Measurements from ENCODE around the gene MRFAP1L1. TPM values are rescaled to one million over a fixed set of nuclear protein-coding genes. Genes with fewer than 3 reads are reported as not detected.

MRFAP1L1 gene
- total and polyA plus RNA-seq, 8 donors = 12.4 to 39.8 (median 21.5) TPM

DNA sequence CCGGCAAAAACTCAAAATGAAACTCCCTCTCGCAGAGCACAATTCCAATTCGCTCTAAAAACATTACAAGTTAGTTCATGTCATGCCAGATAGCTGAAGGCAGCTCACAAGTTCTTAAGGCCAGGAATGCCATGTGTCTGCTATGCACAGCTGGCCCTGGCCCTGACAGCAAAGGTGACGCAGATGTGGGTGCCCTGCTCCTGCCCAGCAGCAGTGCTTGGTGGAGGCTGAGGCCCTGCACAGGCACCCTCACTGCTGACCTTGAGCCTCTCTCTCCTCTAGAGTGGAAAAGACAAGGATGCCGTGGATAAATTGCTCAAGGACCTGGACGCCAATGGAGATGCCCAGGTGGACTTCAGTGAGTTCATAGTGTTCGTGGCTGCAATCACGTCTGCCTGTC is 13.1 kb downstream of the MRFAP1L1 start:
- DNase-seq = no peak
- peak in 1 of 4 donors; percentile 23 for ATAC-seq
- FAIRE-seq = no peak
- Histone ChIP-seq H3K27ac (no peak overlapping the region), H3K27me3 (no peaks in the 10 kb centered on the region), H3K9me3 (no peaks in the 10 kb centered on the region), H3K4me3 (no peak overlapping the region), H3K36me3 (no peaks in the 10 kb centered on the region), H3K4me1 (no peaks in the 10 kb centered on the region)
- intact Hi-C loops (cut with DNase I) = no loop called here
- TF ChIP-seq, protein P1, sequence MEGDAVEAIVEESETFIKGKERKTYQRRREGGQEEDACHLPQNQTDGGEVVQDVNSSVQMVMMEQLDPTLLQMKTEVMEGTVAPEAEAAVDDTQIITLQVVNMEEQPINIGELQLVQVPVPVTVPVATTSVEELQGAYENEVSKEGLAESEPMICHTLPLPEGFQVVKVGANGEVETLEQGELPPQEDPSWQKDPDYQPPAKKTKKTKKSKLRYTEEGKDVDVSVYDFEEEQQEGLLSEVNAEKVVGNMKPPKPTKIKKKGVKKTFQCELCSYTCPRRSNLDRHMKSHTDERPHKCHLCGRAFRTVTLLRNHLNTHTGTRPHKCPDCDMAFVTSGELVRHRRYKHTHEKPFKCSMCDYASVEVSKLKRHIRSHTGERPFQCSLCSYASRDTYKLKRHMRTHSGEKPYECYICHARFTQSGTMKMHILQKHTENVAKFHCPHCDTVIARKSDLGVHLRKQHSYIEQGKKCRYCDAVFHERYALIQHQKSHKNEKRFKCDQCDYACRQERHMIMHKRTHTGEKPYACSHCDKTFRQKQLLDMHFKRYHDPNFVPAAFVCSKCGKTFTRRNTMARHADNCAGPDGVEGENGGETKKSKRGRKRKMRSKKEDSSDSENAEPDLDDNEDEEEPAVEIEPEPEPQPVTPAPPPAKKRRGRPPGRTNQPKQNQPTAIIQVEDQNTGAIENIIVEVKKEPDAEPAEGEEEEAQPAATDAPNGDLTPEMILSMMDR (IDR thresholded peaks at IDR 0.05) = no peak
- 82 to 86% methylated on average over 8 of the region's 8 CpGs for WGBS, 2 donors

DNA sequence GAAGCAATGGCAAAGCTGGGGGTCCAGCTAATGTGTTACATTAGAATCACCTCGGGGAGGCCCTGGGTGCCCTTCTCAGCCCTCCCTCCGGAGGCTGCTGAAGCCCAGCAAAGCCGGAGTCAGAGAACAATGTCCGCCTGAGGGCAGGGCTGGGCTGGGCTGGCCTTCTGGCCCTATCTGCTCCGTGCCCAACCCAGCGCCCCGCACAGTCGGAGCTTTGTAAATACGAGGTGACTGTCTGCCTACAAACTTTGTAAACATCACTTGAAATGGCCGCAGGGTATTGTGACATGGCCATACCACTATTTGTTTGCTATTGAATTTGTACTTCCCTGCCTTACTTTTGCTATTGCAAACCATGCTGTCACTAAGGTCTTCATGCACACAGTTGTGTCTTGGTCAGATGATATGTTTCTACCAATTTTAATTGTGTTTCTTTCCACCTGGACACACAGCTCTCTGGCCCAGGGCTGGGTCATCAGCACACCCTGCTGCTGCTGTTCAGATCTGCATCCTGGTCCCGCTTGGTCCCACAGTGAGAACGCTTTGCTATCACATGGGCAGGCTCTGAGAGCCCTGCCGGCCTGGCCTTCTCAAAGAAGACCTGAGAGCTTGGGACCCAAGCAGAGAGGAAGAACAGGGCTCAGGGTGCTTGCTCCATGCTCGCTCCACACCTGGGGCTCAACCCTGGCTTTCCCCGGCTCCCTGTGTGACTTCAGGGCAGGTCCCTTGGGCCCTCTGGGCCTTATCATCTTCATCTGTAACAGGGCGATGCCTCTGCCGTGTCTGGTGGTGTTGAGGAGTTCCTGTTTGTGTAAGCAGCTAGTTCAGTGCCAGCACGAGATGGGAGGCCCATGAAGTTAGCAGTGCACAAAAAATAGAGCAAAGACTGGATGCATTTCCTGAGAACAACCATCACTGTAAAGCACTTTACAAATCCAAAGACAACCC is 13.7 kb downstream of the MRFAP1L1 start:
- TF ChIP-seq, protein P1 (IDR thresholded peaks at IDR 0.05) = no peak
- WGBS, 2 donors = 62 to 65% methylated on average over 18 of the region's 18 CpGs
- H3K36me3 ChIP-seq = no peaks in the 10 kb centered on the region
- ATAC-seq (peak; percentile 22 to 65 (median 44)), FAIRE-seq (no peak), DNase-seq (peak in 1 of 6 donors; percentile 53)
- H3K9me3 ChIP-seq = no peaks in the 10 kb centered on the region
- H3K27ac ChIP-seq = no peak overlapping the region
- intact Hi-C loops (cut with DNase I) = no loop called here
- no peaks in the 10 kb centered on the region for H3K4me1 ChIP-seq
- no peaks in the 10 kb centered on the region for H3K27me3 ChIP-seq
- no peak overlapping the region for H3K4me3 ChIP-seq

DNA sequence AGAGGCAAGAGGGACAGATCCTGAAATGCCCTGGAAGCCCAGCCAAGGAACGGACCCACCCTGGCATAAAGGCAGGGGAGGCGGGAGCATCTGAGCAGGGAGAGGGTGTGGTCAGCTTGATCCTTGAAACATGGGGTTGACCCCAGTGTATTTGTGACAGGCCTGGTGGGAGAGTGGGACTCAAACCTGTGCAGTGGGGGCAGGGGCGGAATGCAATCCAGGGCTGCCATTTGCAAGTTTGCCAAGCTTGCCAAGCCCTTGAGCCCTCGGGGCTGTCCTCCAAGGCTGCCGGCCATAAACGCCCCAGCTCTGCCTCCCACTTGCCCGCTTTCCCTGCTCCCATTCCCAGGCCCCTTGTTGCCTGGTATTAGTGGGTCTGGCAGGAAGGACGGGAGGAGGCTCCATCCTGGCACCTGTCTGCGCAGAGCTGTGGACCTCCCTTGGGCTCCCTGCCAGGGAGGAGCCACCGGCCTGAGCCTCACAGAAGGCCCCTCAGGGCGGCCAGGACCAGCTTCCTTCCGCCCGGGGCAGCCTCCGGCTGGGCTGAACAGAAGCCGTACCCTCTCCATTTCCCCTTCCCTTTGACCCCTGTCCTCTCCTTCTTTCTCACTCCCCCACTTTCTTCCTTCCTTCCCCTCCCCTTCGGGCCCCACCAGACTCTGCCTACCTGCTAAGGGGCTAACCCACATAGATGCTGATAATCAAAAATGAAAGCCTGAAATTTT is 15.3 kb downstream of the MRFAP1L1 start:
- intact Hi-C loops (cut with DNase I) = no loop called here
- no peaks in the 10 kb centered on the region for H3K9me3 ChIP-seq
- no peaks in the 10 kb centered on the region for H3K27me3 ChIP-seq
- ATAC-seq (no peak), FAIRE-seq (no peak), DNase-seq (no peak)
- TF ChIP-seq, protein P1 (IDR thresholded peaks at IDR 0.05) = no peak
- H3K27ac ChIP-seq = peak overlapping the region in 1 of 4 donors; percentile 8
- no peaks in the 10 kb centered on the region for H3K4me1 ChIP-seq
- no peak overlapping the region for H3K4me3 ChIP-seq
- WGBS, 2 donors = 85 to 89% methylated on average over 15 to 16 of the region's 16 CpGs
- no peaks in the 10 kb centered on the region for H3K36me3 ChIP-seq

DNA sequence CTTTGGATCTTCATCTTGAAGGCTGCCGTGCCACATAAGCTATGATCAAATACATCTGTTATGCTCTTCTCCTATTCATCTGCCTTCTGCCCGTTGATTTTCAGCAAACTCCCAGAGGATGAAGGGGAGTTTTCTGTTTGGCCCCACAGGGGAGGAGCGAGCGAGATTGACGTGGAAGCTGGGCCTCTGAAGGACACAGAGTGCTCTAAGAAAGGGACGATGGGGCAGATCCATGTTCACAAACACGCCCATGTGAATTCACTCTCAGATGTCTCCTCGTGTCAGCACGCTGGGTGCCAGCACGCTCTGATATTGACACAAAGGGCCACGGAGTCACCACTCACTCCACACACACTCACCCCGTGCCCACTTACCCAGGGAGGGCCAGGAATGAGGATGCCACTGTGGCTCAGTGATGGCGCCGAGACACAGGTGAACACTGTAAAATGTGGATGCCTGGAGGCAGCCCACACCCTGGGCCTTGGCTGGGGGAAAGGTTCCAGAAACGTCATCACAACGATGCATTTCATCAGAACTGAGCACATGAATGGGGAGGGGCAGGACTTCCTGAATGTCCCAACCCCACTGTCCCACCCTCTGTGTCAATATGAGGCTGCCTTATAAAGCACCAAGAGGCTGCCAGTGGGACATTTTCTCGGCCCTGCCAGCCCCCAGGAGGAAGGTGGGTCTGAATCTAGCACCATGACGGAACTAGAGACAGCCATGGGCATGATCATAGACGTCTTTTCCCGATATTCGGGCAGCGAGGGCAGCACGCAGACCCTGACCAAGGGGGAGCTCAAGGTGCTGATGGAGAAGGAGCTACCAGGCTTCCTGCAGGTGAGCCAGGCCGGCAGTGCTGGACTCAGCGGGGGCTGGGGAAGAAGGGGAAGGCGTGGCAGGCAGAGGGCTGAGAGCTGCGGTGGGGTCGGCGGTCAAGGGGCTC is 16.2 kb downstream of the MRFAP1L1 start, which contains the start of gene S100P:
TSS of gene S100P (plus strand) at position 648 of the 946 bp plus-strand sequence. CDS start at position 703, 55 bp downstream.
- no peaks in the 10 kb centered on the region for H3K9me3 ChIP-seq
- H3K36me3 ChIP-seq = no peaks in the 10 kb centered on the region
- 79 to 87% methylated on average over 29 of the region's 29 CpGs for WGBS, 2 donors
- no peaks in the 10 kb centered on the region for H3K4me1 ChIP-seq
- H3K4me3 ChIP-seq = no peak within 1 kb of the TSS
- DNase-seq (peak in 1 of 6 donors; percentile 69), ATAC-seq (peak in 1 of 4 donors; percentile 9), FAIRE-seq (no peak)
- peak within 1 kb of the TSS in 1 of 4 donors; percentile 8 for H3K27ac ChIP-seq
- TF ChIP-seq, protein P1 (IDR thresholded peaks at IDR 0.05) = no peak
- intact Hi-C loops (cut with DNase I) = no loop called here
- H3K27me3 ChIP-seq = no peaks in the 10 kb centered on the region
